GM12873 (cell line): ENCODE results near the gene ADCY1.

ENCODE experiments used
- CTCF ChIP-seq: IDR thresholded peaks from 2 replicates; pipeline ENCODE4 v1.5.1; 2012; ENCODE audit warnings: low read depth, mild to moderate bottlenecking, moderate library complexity, low read length, control low read depth; ENCODE audit not compliant: insufficient read depth; ENCODE audit errors: missing control alignments

ADCY1 gene

GRCh38 chr7:45564886-45565455 is 9.2 kb upstream of the ADCY1 start:
- no peak for TF ChIP-seq CTCF

- TF ChIP-seq CTCF = no peak
These were observed 7.8 kb upstream of the ADCY1 start for GRCh38 chr7:45566386-45566785.

- TF ChIP-seq CTCF = no peak
These were observed 7.2 kb upstream of the ADCY1 start for GRCh38 chr7:45566961-45567360.

- TF ChIP-seq CTCF = no peak
These were observed 6.5 kb upstream of the ADCY1 start for GRCh38 chr7:45567713-45568112.

GRCh38 chr7:45568536-45569289 is 5.5 kb upstream of the ADCY1 start:
- no peak for TF ChIP-seq CTCF

- TF ChIP-seq CTCF = no peak
These were observed 4.9 kb upstream of the ADCY1 start for GRCh38 chr7:45569290-45569685.

GRCh38 chr7:45570797-45571196 is 3.4 kb upstream of the ADCY1 start:
- TF ChIP-seq CTCF = no peak
